ENCODE measurements around the gene HEMK1. TPM values are rescaled to one million over a fixed set of nuclear protein-coding genes. Genes with fewer than 3 reads are reported as not detected.

Gene HEMK1
- total and polyA plus RNA-seq, 7 donors, result 6.1 to 16.2 (median 10.0) TPM

DNA sequence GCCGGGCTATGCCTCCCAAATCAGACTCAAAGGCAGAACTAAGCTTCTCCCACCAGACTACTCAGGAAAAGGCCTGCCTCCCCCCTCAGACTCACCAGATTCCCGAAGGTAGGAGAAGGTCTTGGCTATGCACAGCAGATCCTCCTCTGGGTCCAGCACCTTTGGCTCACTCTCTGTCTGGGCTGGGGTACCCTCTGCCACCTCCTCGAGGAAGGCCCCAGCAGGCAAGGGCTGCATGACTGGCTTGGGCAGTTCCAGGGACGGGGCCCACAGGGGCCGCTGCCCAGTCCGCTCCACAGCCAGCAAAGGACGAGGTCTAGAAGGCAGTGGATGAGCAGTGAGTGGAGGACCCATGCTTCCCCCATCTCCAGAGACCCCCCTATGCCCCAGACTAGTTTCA is 39.0 kb downstream of the HEMK1 start:
- TF ChIP-seq, protein P1, sequence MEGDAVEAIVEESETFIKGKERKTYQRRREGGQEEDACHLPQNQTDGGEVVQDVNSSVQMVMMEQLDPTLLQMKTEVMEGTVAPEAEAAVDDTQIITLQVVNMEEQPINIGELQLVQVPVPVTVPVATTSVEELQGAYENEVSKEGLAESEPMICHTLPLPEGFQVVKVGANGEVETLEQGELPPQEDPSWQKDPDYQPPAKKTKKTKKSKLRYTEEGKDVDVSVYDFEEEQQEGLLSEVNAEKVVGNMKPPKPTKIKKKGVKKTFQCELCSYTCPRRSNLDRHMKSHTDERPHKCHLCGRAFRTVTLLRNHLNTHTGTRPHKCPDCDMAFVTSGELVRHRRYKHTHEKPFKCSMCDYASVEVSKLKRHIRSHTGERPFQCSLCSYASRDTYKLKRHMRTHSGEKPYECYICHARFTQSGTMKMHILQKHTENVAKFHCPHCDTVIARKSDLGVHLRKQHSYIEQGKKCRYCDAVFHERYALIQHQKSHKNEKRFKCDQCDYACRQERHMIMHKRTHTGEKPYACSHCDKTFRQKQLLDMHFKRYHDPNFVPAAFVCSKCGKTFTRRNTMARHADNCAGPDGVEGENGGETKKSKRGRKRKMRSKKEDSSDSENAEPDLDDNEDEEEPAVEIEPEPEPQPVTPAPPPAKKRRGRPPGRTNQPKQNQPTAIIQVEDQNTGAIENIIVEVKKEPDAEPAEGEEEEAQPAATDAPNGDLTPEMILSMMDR (IDR thresholded peaks at IDR 0.05), result no peak
- H3K27ac ChIP-seq, result peak overlapping the region; percentile 91
- H3K27me3 ChIP-seq (ENCODE audit: insufficient read depth in 3 of 3, low read length in 2 of 3), result no peaks in the 10 kb centered on the region
- no peak for ATAC-seq
- H3K4me3 ChIP-seq, result peak overlapping the region; percentile 89
- DNase-seq, result peak in 1 of 2 donors; percentile 46
- H3K4me1 ChIP-seq, result peaks cover 81% of the 10 kb centered on the region
- 72 to 88% (median 73%) methylated on average over 7 of the region's 7 CpGs for WGBS, 3 donors
- H3K9me3 ChIP-seq, result no peaks in the 10 kb centered on the region
- intact Hi-C loops (cut with DNase I), result no loop called here
- peaks cover 15 to 33% of the 10 kb centered on the region in 2 donors for H3K36me3 ChIP-seq (ENCODE audit: insufficient read depth in 1 of 2, low read depth in 1 of 2)

DNA sequence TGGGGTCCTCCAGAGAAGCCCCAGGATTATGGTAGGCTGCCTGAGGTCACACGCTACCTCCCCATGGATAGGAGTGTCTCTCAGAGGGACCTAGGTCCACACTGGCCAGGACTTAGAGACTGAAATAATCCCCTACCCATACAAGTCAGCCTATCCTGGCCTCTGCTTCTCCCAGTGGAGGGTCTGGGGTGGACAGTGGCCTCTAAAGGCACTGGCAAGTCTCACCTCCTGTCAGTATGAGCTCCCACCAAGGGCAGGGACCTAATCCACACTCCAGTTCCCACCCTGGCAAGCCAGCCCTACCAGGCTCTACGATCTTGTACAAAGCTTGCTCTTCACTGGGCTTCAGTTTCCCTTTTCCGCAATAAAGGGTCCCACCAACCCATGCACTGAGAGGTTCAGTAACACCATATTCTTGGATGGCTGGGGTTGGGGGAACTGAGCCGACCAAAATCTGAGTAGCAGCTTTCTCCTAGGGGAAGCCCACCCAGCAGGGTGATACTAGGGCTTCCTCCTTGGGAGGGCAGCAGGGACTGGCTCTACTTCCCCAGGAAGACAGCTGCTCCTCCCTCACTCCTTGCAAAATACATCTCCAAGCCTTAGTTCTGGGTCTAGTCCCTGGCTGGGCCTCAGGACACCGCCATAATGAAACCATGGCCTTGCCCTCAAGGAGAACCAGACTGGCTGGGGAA is 39.9 kb downstream of the HEMK1 start:
- H3K9me3 ChIP-seq, result no peaks in the 10 kb centered on the region
- peak overlapping the region; percentile 91 for H3K27ac ChIP-seq
- ATAC-seq (no peak), DNase-seq (peak in 1 of 2 donors; percentile 34)
- H3K27me3 ChIP-seq (ENCODE audit: insufficient read depth in 3 of 3, low read length in 2 of 3), result no peaks in the 10 kb centered on the region
- peaks cover 15 to 33% of the 10 kb centered on the region in 2 donors for H3K36me3 ChIP-seq (ENCODE audit: insufficient read depth in 1 of 2, low read depth in 1 of 2)
- peaks cover 75% of the 10 kb centered on the region for H3K4me1 ChIP-seq
- H3K4me3 ChIP-seq, result peak overlapping the region; percentile 89
- 67 to 82% (median 78%) methylated on average over 5 of the region's 5 CpGs for WGBS, 3 donors
- intact Hi-C loops (cut with DNase I), result no loop called here
- TF ChIP-seq, protein P1 (IDR thresholded peaks at IDR 0.05), result no peak

GRCh38 chr3:50609763-50610085 is 40.4 kb downstream of the HEMK1 start:
- peak overlapping the region; percentile 89 for H3K4me3 ChIP-seq
- DNase-seq (no peak), ATAC-seq (no peak)
- H3K4me1 ChIP-seq, result peaks cover 70% of the 10 kb centered on the region
- TF ChIP-seq, protein P1 (IDR thresholded peaks at IDR 0.05), result no peak
- WGBS, 3 donors, result 76 to 90% (median 82%) methylated on average over 3 of the region's 3 CpGs
- H3K27ac ChIP-seq, result peak overlapping the region; percentile 91
- peaks cover 13 to 28% of the 10 kb centered on the region in 2 donors for H3K36me3 ChIP-seq (ENCODE audit: insufficient read depth in 1 of 2, low read depth in 1 of 2)
- no peaks in the 10 kb centered on the region for H3K9me3 ChIP-seq
- intact Hi-C loops (cut with DNase I), result loop anchor here in 1 of 2 donors (5.0 to 10.0 kb wide), 2 partner anchors 92 to 775 kb away; partner anchors contain the start of gene MANF
- H3K27me3 ChIP-seq (ENCODE audit: insufficient read depth in 3 of 3, low read length in 2 of 3), result no peaks in the 10 kb centered on the region

DNA sequence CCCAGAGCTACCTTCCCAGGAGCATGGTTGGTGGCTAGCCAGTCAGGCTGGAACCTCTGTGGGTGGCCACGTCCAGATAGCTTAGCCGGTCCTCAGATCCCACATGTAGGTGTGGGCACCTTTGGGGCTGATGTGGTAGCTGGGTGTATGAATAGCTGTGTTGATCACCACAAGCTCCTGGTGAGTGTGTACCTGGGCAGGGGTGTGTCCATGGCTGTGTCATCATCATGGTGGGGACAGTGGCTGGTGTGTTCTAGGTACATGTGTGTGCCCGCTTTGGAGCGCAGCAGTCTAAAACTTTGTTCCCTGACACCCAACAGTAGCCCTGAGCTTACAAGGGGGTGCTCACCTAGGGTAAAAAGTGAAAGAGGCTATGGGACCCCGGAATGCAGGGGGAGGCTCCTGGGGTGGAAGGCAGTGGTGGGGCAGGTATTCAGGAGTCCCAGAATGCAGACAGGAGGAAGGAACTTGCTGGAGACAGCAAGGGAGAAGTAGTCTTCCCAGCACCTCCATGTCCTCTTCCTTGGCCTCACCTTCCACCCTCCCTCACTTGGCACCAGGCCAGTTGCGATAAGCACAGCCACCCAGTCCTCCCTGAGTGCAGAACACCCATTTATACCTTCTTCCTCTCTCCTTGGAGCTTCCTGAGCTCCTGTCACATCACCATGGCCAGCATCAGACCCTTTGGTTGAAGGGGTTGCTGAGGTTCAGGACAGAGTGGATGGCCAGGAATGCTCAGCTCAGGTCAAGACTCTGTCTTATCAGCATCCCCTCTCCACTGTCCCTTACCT is 41.1 kb downstream of the HEMK1 start:
- WGBS, 3 donors, result 57 to 63% (median 57%) methylated on average over 6 of the region's 6 CpGs
- Histone ChIP-seq H3K27ac (peak overlapping the region; percentile 91), H3K9me3 (no peaks in the 10 kb centered on the region), H3K27me3 (ENCODE audit: insufficient read depth in 3 of 3, low read length in 2 of 3) (no peaks in the 10 kb centered on the region), H3K4me1 (peaks cover 65% of the 10 kb centered on the region), H3K4me3 (peak overlapping the region; percentile 89), H3K36me3 (ENCODE audit: insufficient read depth in 1 of 2, low read depth in 1 of 2) (peaks cover 11 to 28% of the 10 kb centered on the region in 2 donors)
- DNase-seq (peak; percentile 50 to 74), ATAC-seq (peak in 1 of 4 donors; percentile 10)
- intact Hi-C loops (cut with DNase I), result loop anchor here in 1 of 2 donors (5.0 to 10.0 kb wide), 2 partner anchors 93 to 774 kb away; partner anchors contain the start of gene MANF
- TF ChIP-seq, protein P1 (IDR thresholded peaks at IDR 0.05), result no peak

All from psoas muscle (tissue), 8 donors.